ENCODE results near the gene SPG7. TPM values are rescaled to one million over a fixed set of nuclear protein-coding genes. Genes with fewer than 3 reads are reported as not detected.

SPG7 gene
- total RNA-seq, 1 donor from 2014 or later: 119 TPM

DNA sequence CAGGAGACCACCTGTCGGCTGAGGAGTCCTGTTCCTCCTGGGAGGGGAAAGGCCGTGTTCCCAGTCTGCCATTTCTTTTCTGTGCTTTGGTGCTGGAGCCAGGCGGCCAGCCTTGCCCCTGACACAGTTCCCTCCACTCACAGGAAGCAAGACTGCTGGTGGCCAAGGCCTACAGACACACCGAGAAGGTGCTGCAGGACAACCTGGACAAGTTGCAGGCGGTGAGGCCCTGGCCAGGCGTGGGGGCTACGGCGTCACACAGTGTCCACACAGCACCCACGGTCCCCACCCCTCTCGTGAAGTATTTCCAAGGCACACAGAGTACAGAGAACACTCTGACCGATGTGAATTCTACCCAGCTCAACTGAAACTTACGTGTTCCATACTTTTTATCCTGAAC is 46.1 kb downstream of the SPG7 start:
- intact Hi-C loops (cut with DNase I): loop anchor here (10.0 kb wide), 1 partner anchor 220 kb away; no protein-coding TSS in a partner anchor
- Histone ChIP-seq H3K4me1 (peaks cover 2% of the 10 kb centered on the region), H3K27ac (no peak overlapping the region), H3K27me3 (no peaks in the 10 kb centered on the region), H3K9me3 (no peaks in the 10 kb centered on the region), H3K36me3 (peaks cover 0 to 61% of the 10 kb centered on the region in 2 donors), H3K4me3 (no peak overlapping the region)
- TF ChIP-seq, protein P1, sequence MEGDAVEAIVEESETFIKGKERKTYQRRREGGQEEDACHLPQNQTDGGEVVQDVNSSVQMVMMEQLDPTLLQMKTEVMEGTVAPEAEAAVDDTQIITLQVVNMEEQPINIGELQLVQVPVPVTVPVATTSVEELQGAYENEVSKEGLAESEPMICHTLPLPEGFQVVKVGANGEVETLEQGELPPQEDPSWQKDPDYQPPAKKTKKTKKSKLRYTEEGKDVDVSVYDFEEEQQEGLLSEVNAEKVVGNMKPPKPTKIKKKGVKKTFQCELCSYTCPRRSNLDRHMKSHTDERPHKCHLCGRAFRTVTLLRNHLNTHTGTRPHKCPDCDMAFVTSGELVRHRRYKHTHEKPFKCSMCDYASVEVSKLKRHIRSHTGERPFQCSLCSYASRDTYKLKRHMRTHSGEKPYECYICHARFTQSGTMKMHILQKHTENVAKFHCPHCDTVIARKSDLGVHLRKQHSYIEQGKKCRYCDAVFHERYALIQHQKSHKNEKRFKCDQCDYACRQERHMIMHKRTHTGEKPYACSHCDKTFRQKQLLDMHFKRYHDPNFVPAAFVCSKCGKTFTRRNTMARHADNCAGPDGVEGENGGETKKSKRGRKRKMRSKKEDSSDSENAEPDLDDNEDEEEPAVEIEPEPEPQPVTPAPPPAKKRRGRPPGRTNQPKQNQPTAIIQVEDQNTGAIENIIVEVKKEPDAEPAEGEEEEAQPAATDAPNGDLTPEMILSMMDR (IDR thresholded peaks at IDR 0.05): no peak
- no peak for TF ChIP-seq POLR2AphosphoS5 (IDR thresholded peaks at IDR 0.05; ENCODE audit: insufficient read depth in 1 of 2, low read depth in 1 of 2)
- no peak for TF ChIP-seq POLR2A (IDR thresholded peaks at IDR 0.05)
- DNase-seq (ENCODE audit: extremely low spot score in 2 of 2): no peak

DNA sequence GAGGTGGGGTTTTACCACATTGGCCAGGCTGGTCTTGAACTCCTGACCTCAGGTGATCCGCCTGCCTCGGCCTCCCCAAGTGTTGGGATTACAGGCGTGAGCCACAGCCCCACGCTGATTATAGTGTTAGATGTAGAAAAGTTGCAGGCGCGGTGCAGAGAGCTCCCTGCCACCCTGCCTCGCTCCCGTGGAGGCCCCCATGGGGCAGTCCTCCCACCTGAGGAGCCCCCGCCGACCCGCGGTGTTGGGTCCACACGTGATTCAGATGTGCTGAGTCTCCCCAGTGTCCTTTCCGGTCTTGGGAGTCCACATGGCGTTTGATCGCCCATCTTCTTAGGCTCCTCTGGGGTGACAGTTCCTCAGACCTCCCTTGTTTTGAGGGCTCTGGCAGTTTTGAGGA is 47.1 kb downstream of the SPG7 start:
- no peak for DNase-seq (ENCODE audit: extremely low spot score in 2 of 2)
- no peak overlapping the region for H3K4me3 ChIP-seq
- H3K27ac ChIP-seq: no peak overlapping the region
- peaks cover 0 to 55% of the 10 kb centered on the region in 2 donors for H3K36me3 ChIP-seq
- H3K27me3 ChIP-seq: no peaks in the 10 kb centered on the region
- H3K4me1 ChIP-seq: peaks cover 8% of the 10 kb centered on the region
- H3K9me3 ChIP-seq: no peaks in the 10 kb centered on the region
- TF ChIP-seq POLR2A (IDR thresholded peaks at IDR 0.05) (no peak), POLR2AphosphoS5 (IDR thresholded peaks at IDR 0.05; ENCODE audit: insufficient read depth in 1 of 2, low read depth in 1 of 2) (no peak)
- TF ChIP-seq, protein P1 (IDR thresholded peaks at IDR 0.05): no peak
- intact Hi-C loops (cut with DNase I): loop anchor here (10.0 kb wide), 1 partner anchor 220 kb away; no protein-coding TSS in a partner anchor

DNA sequence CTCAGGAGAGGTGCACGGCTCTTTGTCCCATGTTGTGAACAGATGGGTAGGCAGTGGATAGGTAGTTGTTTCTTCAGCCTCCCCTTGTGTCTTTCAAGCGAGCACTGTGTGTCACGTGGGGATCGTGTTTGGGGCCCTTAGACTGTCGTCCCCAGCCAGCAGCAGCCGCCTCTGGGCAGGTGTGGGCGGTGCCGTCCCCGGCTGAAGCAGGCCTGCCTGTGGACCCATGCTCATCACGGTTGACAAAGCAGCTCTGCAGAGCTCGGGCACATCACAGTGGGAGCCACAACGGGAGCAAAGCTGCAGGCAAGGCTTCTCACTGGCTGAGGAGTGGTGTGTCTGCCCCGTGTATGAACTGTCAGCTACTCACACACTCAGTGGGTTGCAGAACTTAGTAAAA is 47.6 kb downstream of the SPG7 start:
- Histone ChIP-seq H3K9me3 (no peaks in the 10 kb centered on the region), H3K27me3 (no peaks in the 10 kb centered on the region), H3K4me1 (peaks cover 8% of the 10 kb centered on the region), H3K36me3 (peaks cover 0 to 51% of the 10 kb centered on the region in 2 donors), H3K27ac (no peak overlapping the region), H3K4me3 (no peak overlapping the region)
- TF ChIP-seq POLR2AphosphoS5 (IDR thresholded peaks at IDR 0.05; ENCODE audit: insufficient read depth in 1 of 2, low read depth in 1 of 2): no peak
- TF ChIP-seq POLR2A (IDR thresholded peaks at IDR 0.05): no peak
- TF ChIP-seq, protein P1 (IDR thresholded peaks at IDR 0.05): no peak
- intact Hi-C loops (cut with DNase I): loop anchor here (10.0 kb wide), 1 partner anchor 221 kb away; no protein-coding TSS in a partner anchor
- no peak for DNase-seq (ENCODE audit: extremely low spot score in 2 of 2)

DNA sequence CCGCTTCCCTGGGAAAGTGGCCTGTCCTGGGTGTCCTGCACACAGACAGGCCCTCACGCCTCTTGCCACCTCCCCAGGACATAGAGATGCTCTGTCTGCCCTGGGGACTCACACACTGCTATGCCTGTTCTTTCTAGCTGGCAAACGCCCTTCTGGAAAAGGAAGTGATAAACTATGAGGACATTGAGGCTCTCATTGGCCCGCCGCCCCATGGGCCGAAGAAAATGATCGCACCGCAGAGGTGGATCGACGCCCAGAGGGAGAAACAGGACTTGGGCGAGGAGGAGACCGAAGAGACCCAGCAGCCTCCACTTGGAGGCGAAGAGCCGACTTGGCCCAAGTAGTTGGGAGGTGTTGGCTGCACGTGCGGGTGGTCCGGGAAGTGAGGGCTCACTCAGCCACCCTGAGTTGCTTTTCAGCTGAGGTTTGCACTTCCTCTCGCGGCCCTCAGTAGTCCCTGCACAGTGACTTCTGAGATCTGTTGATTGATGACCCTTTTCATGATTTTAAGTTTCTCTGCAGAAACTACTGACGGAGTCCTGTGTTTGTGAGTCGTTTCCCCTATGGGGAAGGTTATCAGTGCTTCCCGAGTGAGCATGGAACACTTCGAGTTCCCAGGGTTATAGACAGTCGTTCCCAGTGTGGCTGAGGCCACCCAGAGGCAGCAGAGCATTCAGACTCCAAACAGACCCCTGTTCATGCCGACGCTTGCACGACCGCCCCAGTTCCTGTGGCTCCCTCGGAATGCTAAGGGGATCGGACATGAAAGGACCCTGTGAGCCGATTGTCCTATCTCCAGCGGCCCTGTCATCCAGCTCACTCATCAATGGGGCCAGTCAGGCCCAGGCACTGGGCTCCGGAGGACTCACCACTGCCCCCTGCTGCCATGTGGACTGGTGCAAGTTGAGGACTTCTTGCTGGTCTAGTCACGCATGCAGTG is 48.8 kb downstream of the SPG7 start:
- Histone ChIP-seq H3K27ac (no peak overlapping the region), H3K4me3 (no peak overlapping the region), H3K9me3 (no peaks in the 10 kb centered on the region), H3K27me3 (no peaks in the 10 kb centered on the region), H3K36me3 (peaks cover 0 to 49% of the 10 kb centered on the region in 2 donors), H3K4me1 (peaks cover 18% of the 10 kb centered on the region)
- TF ChIP-seq POLR2AphosphoS5 (IDR thresholded peaks at IDR 0.05; ENCODE audit: insufficient read depth in 1 of 2, low read depth in 1 of 2) (no peak), POLR2A (IDR thresholded peaks at IDR 0.05) (no peak)
- TF ChIP-seq, protein P1 (IDR thresholded peaks at IDR 0.05): peak in 2 of 3 experiments; percentile 46 to 56
- intact Hi-C loops (cut with DNase I): loop anchor here (10.0 kb wide), 1 partner anchor 222 kb away; no protein-coding TSS in a partner anchor
- DNase-seq (ENCODE audit: extremely low spot score in 2 of 2): no peak

Data from vagina (tissue), 2 donors.